ENCODE results near the gene NHSL1. TPM values are rescaled to one million over a fixed set of nuclear protein-coding genes. Genes with fewer than 3 reads are reported as not detected.

NHSL1 gene
- total and polyA plus RNA-seq, 9 of the 15 experiments (the other 6 are each of a cell fraction or from before 2014, with no cell fraction given): 0.09 to 0.20 TPM; not detected in 7

DNA sequence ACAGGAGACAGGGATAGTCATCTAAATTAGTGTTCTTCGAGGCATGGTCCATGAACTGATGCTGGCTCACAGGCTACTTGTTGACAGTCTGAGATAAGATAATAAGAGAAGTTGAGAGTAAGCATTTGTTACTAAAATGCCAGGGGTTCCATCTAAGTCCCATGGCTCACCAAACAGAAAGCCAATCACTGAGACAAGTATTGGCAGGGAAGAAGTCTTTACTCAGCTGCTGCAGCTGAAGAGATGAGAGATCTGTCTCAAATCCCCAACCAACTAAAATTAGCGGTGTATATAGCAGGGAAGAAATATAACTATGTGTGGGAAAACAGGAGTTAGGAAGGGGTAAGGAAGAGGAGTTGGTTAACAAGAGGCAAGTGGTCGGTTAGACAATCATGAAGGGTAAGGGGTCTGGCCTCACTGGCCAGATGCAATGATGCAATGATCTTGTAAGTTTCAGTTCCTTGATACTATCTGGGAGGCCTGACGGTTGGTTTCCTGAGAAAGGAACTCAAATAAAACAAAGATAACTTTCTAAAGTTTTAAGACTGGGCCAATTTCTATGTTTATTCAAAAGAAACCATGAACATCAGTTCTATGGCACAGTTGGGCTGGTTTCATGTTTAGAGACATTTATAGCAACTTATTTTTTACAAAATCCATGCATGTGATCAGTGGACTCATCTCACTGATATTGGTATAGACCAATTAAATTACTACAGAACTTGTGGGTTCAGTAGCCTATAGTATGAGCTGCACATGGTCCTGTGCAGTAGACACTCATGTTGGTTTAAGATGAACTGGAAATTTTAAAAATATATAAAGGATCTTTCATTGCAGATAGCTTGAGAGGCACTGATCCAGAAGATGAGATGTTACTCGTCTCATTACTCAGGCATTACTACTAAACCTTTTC, 105.2 kb downstream of the NHSL1 start (continued):
- TF ChIP-seq ZNF263 (CRISPR knock-in tag; IDR thresholded peaks at IDR 0.05; ENCODE audit: borderline replicate concordance): no peak
- TF ChIP-seq ZNF280A (IDR thresholded peaks at IDR 0.05; ENCODE audit: low read depth, partially characterized antibody): no peak
- TF ChIP-seq, protein P1, sequence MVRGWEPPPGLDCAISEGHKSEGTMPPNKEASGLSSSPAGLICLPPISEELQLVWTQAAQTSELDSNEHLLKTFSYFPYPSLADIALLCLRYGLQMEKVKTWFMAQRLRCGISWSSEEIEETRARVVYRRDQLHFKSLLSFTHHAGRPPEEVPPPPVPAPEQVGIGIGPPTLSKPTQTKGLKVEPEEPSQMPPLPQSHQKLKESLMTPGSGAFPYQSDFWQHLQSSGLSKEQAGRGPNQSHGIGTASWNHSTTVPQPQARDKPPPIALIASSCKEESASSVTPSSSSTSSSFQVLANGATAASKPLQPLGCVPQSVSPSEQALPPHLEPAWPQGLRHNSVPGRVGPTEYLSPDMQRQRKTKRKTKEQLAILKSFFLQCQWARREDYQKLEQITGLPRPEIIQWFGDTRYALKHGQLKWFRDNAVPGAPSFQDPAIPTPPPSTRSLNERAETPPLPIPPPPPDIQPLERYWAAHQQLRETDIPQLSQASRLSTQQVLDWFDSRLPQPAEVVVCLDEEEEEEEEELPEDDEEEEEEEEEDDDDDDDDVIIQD (CRISPR knock-in tag; IDR thresholded peaks at IDR 0.05): no peak
- TF ChIP-seq MECOM (CRISPR knock-in tag; IDR thresholded peaks at IDR 0.05): peak; percentile 37; the same call in 1 of the 2 replicates
- TF ChIP-seq NR4A1 (CRISPR knock-in tag; IDR thresholded peaks at IDR 0.05): no peak
- TF ChIP-seq NR4A1 (tag; IDR thresholded peaks at IDR 0.05): peak; percentile 82
- TF ChIP-seq SOX6 (IDR thresholded peaks at IDR 0.05): peak; percentile 60; the same call in 1 of the 2 replicates
- TF ChIP-seq NR2F6 (CRISPR knock-in tag; IDR thresholded peaks at IDR 0.05): no peak
- TF ChIP-seq HNRNPK (IDR thresholded peaks at IDR 0.05; ENCODE audit: low read depth, low read length, poor library complexity, severe bottlenecking): no peak
- TF ChIP-seq ZNF134 (CRISPR knock-in tag; conservative IDR thresholded peaks at IDR 0.05): no peak
- TF ChIP-seq SMAD1 (IDR thresholded peaks at IDR 0.05; ENCODE audit: low read depth, low read length, partially characterized antibody): no peak
- TF ChIP-seq ZBTB1 (CRISPR knock-in tag; IDR thresholded peaks at IDR 0.05; ENCODE audit: borderline replicate concordance, low read depth): no peak
- TF ChIP-seq ZKSCAN8 (CRISPR knock-in tag; IDR thresholded peaks at IDR 0.05): no peak
- no peak for TF ChIP-seq SMAD2 (IDR thresholded peaks at IDR 0.05; ENCODE audit: low read depth, low read length)
- TF ChIP-seq TARDBP (IDR thresholded peaks at IDR 0.05): no peak
- TF ChIP-seq MAFK (IDR thresholded peaks at IDR 0.05; ENCODE audit: low read length): no peak
- no peak for TF ChIP-seq ZNF384 (IDR thresholded peaks at IDR 0.05; ENCODE audit: low read depth, low read length)
- TF ChIP-seq GTF3C2 (IDR thresholded peaks at IDR 0.05; ENCODE audit: borderline replicate concordance, extremely low read depth, insufficient read length): no peak
- no peak for TF ChIP-seq MNT (conservative IDR thresholded peaks at IDR 0.05)
- no peak for TF ChIP-seq FOXK2 (conservative IDR thresholded peaks at IDR 0.05 in 1 of 2, IDR thresholded peaks at IDR 0.05 in 1 of 2; ENCODE audit: low read depth in 2 of 2)

All from K562 (cell line).